Measurements from ENCODE around the gene SPTLC1. TPM values are rescaled to one million over a fixed set of nuclear protein-coding genes. Genes with fewer than 3 reads are reported as not detected.

SPTLC1 gene
- total RNA-seq, result 61.6 and 80.0 TPM in 2 replicates

GRCh38 chr9:92115071-92115858 is at the start of gene SPTLC1:
TSS of gene SPTLC1 (minus strand) at chr9:92115413. CDS start at chr9:92115370, 43 bp downstream.

Other genes with a start within 250 kb of the SPTLC1 start
- gene ROR2, start 165.2 kb downstream of the SPTLC1 start, total RNA-seq, result 16.3 and 79.0 TPM in 2 replicates
- 63.4 and 242 TPM in 2 replicates for gene IARS1, start 178.3 kb upstream of the SPTLC1 start, total RNA-seq
- 14.3 and 14.6 TPM in 2 replicates for gene NOL8, start 209.9 kb upstream of the SPTLC1 start, total RNA-seq
- gene CENPP, start 210.5 kb upstream of the SPTLC1 start, total RNA-seq, result 0.72 and 3.2 TPM in 2 replicates

Measured in epithelial cell of alveolus of lung (primary cell).